Mesodermal cell (in vitro differentiated cells): ENCODE results near the gene GFRA4.
"Not testable (repeated sequence)": the region's sequence is repeated elsewhere in the genome, so short reads cannot be mapped to it uniquely, and the experiment has no call there.

Experiments used
- H3K27ac ChIP-seq: 2 replicates; pipeline ENCODE4 v1.7.0; 2013; ENCODE audit warnings: mild to moderate bottlenecking, low read depth, low read length, moderate library complexity; ENCODE audit not compliant: severe bottlenecking
- H3K36me3 ChIP-seq: 2 replicates; pipeline ENCODE4 v1.7.1; 2013; ENCODE audit warnings: mild to moderate bottlenecking, low read length, moderate library complexity; ENCODE audit not compliant: control insufficient read depth, insufficient read depth
- H3K4me1 ChIP-seq: one replicate; pipeline ENCODE4 v1.7.1; 2013; ENCODE audit warnings: mild to moderate bottlenecking, low read length; ENCODE audit not compliant: insufficient read depth, control insufficient read depth, poor library complexity, severe bottlenecking
- H3K4me3 ChIP-seq: 2 replicates; pipeline ENCODE4 v1.7.0; 2013; ENCODE audit warnings: low read length, control low read depth, mild to moderate bottlenecking; ENCODE audit not compliant: insufficient read depth, poor library complexity, severe bottlenecking; ENCODE audit errors: extremely low read depth
- H3K9me3 ChIP-seq: 2 replicates; pipeline ENCODE4 v1.7.1; 2013; ENCODE audit warnings: mild to moderate bottlenecking, low read length, moderate library complexity; ENCODE audit not compliant: control insufficient read depth
- WGBS, 2 experiments: methylation state at CpG; one replicate each; pipeline ENCODE4 v1.1.5; 2013; ENCODE audit warnings: missing lambda C conversion rate in 2 of 2; ENCODE audit not compliant: insufficient coverage in 2 of 2; 5-methylcytosine and 5-hydroxymethylcytosine counted together

The GFRA4 gene

DNA sequence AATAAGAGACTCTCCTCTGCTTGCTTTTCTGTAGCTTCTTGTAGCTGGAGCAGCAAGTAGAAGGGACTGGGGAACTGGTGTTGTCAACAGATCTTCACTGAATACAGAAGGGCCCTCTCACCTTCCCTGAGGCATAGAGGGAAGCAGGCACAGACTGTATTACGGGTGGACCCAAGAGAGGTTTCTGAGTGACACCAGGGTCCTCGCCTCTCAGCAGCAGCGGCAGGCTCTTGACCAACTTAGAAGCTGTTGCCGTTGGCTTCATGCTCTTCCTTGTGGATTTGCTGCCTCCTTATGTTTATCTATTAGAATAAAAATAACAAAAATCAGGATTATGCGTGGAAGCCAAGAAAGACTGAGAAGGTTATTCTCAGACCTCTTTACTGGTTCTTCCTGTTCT lies 31.7 kb downstream of the GFRA4 start:
- Histone ChIP-seq H3K27ac (no peak overlapping the region), H3K4me3 (no peak overlapping the region), H3K4me1 (peaks cover 11% of the 10 kb centered on the region), H3K36me3 (peaks cover 28% of the 10 kb centered on the region), H3K9me3 (no peaks in the 10 kb centered on the region)
- 90 to 95% methylated on average over 3 to 4 of the region's 5 CpGs for WGBS, 2 experiments

DNA sequence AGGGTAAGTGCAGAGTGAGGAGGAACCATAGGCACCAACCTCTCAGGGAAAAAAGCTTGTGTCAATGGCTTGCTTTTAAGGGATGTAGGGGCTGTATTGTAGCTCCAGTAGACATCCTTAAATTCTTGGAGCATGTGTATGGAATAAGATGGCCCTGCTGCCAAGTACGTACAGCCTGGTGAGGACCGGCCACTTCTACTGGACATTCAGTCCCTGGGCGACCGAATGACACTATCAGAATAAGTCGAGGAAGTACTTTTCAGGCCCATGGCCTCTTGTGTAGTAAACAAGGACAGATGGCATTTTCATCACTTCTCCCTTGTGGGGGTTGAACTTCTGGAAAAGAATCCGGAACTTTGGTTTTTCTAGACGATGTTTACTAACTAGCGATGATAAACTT lies 32.8 kb downstream of the GFRA4 start:
- H3K9me3 ChIP-seq: no peaks in the 10 kb centered on the region
- no peak overlapping the region for H3K27ac ChIP-seq
- peaks cover 11% of the 10 kb centered on the region for H3K4me1 ChIP-seq
- H3K4me3 ChIP-seq: no peak overlapping the region
- 88 to 96% methylated on average over 4 to 5 of the region's 8 CpGs for WGBS, 2 experiments
- peaks cover 29% of the 10 kb centered on the region for H3K36me3 ChIP-seq

DNA sequence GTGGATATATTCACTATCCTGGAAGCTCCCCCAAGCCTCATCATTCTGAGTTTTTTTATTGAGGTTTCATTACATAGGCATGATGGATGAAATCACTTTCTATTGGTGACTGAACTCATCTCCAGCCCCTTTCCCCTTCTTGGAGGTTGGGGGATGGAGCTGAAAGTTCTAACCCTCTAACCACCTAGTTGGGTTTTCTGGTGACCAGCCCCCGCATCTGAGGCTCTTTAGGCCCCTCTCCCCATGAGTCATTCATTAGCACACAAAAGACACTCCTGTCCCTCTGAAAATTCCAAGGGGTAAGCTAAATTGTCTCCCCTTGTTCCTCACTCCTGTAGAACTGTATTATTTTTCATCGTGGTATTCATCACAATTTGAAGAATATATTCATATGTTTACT lies 33.3 kb downstream of the GFRA4 start:
- H3K27ac ChIP-seq: no peak overlapping the region
- no peak overlapping the region for H3K4me3 ChIP-seq
- H3K9me3 ChIP-seq: no peaks in the 10 kb centered on the region
- WGBS, 2 experiments: 56% methylated on average over 1 of the region's 2 CpGs; no CpG with 5 or more reads in 1 of the 2 experiments
- peaks cover 29% of the 10 kb centered on the region for H3K36me3 ChIP-seq
- H3K4me1 ChIP-seq: peaks cover 11% of the 10 kb centered on the region

DNA sequence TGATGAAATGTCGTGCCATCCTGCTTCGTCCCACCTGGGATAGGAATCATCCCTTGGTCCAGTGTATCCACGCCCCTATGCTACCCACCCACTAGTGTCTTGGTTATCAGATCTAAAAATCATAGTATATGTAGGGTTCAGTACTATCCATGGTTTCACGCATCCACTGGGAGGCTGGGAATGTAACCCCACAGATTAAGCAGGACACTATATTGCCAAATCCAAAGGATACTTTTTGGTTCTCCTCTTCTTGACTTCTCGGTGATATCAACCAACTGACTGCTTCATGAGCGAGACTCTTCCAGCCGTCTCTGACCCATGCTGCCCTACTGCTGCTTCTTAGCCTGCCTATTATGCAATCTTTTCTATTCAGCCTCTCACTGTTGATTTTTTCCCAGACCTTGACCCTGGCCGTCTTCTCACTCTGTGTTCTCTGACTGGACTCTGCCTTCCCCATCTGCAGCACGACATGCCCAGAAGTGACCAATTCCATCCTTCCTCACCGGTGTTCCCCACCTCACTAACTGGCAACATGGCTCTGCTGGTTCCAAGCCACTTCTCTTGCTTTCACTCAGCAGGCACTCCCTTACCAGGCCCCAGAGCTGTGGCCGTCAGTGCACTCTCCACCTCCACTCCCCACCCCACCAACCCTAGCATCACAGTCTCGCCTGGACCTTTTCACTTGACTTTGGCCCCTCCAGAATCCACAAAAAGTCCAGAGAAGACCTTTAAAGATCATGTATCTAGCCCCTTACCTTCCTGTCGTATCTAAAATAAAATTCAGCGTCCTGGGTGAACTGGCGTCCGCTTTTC lies 34.5 kb downstream of the GFRA4 start:
- no peak overlapping the region for H3K27ac ChIP-seq
- peaks cover 21% of the 10 kb centered on the region for H3K36me3 ChIP-seq
- no peak overlapping the region for H3K4me3 ChIP-seq
- H3K9me3 ChIP-seq: no peaks in the 10 kb centered on the region
- 82 to 84% methylated on average over 12 to 13 of the region's 16 CpGs for WGBS, 2 experiments
- H3K4me1 ChIP-seq: peaks cover 11% of the 10 kb centered on the region

DNA sequence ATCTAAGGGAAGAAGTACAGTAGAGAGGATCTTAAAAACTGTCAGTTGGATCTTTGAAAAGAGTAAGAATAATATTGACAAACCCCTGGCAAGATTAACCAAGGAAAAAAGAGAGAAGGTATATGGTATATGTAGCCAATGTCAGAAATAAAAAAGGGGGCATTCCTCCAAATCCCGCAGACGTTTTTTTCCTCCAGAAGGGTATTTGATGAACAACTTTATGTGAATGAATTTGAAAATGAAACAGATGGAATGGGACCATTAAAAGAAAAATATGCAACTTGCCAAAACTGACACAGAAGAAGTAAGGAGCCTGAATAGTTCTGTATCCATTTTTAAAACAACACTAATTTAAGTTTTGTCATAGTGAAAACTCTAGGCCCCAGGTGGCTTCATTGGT lies 35.7 kb downstream of the GFRA4 start:
- Histone ChIP-seq H3K36me3 (peaks cover 21% of the 10 kb centered on the region), H3K4me1 (peaks cover 11% of the 10 kb centered on the region), H3K9me3 (no peaks in the 10 kb centered on the region), H3K27ac (no peak overlapping the region), H3K4me3 (no peak overlapping the region)
- 94 to 97% methylated on average over 2 of the region's 2 CpGs for WGBS, 2 experiments

DNA sequence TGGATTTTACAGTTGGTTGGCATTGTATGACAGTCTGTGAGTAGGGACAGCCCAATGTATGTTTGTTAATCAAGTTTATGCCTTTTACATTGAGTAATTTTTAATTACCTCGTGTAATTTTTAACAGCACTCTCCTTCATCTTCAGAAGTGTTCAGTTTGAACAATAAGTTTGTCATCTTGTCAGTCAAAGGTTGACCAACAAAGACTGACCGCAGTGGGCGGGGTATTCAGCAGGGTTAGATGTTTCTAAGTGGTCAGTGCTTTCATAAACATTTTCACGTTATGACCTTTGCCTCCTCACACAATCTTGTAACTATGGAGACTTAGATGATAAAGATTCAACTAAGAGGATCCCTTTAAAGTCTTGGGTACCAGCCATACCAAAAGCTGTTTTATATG lies 40.8 kb downstream of the GFRA4 start:
- H3K36me3 ChIP-seq: peaks cover 8% of the 10 kb centered on the region
- WGBS, 2 experiments: no CpG with 5 or more reads among the region's 4 CpGs
- no peaks in the 10 kb centered on the region for H3K4me1 ChIP-seq
- no peak overlapping the region for H3K4me3 ChIP-seq
- no peak overlapping the region for H3K27ac ChIP-seq
- H3K9me3 ChIP-seq: no peaks in the 10 kb centered on the region

DNA sequence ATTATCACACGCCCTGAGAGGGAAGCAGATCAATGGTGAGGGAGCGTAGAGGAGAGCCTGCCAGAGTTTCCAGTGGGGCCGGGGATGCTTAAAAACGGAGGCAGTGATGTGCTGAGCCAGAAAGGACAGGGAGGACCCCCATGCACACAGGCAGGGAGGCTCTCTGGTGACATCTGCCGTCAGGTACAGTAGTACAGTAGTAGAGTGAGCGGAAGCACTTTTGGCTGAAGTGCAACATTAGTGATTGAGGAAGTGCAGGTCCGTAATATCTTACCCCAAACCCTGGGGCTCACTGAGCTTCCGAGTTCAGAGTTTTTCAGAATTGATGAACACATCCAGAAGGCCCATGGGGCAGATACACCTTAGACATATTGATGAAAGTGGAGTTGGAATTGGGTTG lies 42.1 kb downstream of the GFRA4 start:
- H3K36me3 ChIP-seq: no peaks in the 10 kb centered on the region
- H3K9me3 ChIP-seq: no peaks in the 10 kb centered on the region
- H3K4me1 ChIP-seq: no peaks in the 10 kb centered on the region
- 72 to 74% methylated on average over 7 of the region's 8 CpGs for WGBS, 2 experiments
- no peak overlapping the region for H3K4me3 ChIP-seq
- H3K27ac ChIP-seq: no peak overlapping the region

DNA sequence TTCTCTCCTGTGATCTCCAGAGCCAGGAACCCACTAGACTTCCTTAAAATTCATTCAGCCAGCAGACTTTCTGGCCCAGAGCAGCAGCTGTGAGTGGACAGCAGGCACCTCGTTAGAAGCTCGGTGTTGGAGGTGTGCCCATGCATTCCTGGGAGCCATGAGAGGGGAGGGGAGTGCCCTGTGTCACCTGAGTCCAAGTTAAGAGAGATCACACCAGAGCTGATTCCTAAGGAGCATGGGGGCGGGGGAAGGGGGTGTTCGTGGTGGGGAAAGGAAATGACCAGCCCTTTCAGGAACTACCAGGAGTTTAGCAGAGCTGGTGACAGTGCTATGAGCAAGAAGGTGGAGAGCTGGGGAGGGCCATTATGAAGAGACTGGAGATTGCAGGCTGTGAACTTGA lies 46.9 kb downstream of the GFRA4 start:
- H3K4me1 ChIP-seq: no peaks in the 10 kb centered on the region
- no peaks in the 10 kb centered on the region for H3K36me3 ChIP-seq
- WGBS, 2 experiments: 44 to 53% methylated on average over 4 of the region's 4 CpGs
- H3K9me3 ChIP-seq: no peaks in the 10 kb centered on the region
- no peak overlapping the region for H3K4me3 ChIP-seq
- no peak overlapping the region for H3K27ac ChIP-seq

DNA sequence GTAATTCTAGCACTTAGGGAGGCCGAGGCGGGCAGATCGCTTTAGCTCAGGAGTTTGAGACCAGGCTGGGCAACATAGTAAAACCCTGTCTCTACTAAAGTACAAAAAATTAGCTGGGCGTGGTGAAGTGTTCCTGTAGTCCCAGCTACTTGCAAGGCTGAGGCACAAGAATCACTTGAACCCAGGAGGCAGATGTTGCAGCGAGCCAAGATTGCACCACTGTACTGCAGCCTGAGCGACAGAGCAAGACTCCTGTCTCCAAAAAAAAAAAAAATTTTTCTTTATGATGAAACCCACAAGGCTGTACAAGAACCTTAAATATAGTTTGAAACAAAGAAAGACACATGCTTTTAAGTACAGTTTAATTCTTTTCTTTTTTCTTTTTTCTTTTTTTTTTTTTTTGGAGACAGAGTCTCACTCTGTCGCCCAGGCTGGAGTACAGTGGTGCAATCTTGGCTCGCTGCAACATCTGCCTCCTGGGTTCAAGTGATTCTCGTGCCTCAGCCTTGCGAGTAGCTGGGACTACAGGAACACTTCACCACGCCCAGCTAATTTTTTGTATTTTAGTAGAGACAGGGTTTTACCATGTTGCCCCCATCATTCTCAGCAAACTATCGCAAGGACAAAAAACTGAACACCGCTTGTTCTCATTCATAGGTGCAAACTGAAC lies 47.9 kb downstream of the GFRA4 start:
- H3K36me3 ChIP-seq, H3K4me1 ChIP-seq, H3K4me3 ChIP-seq, H3K9me3 ChIP-seq, H3K27ac ChIP-seq: not testable (repeated sequence)
- WGBS, 2 experiments: 96% methylated on average over 8 to 10 of the region's 13 CpGs

DNA sequence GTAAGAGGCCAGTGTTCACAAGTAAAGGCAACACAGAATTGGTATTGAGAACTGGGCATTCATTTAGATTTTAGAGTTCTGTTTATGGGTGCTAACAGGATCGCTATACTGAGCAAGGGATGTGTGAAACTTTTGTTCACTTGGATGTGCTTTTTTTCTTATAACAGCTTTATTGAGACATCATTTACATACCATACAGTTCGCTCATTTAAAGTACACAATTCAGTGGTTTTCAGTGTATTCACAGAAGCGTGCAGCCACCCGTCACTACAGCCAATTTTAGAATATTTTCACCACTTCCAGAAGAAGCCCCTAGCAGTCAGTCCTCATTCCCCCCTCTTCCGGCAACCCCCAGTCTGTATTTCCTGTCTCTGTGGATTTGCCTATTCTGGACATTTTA lies 48.7 kb downstream of the GFRA4 start:
- H3K27ac ChIP-seq: no peak overlapping the region
- no peak overlapping the region for H3K4me3 ChIP-seq
- no peaks in the 10 kb centered on the region for H3K4me1 ChIP-seq
- H3K9me3 ChIP-seq: no peaks in the 10 kb centered on the region
- no peaks in the 10 kb centered on the region for H3K36me3 ChIP-seq
- 96 to 100% methylated on average over 2 to 4 of the region's 5 CpGs for WGBS, 2 experiments

DNA sequence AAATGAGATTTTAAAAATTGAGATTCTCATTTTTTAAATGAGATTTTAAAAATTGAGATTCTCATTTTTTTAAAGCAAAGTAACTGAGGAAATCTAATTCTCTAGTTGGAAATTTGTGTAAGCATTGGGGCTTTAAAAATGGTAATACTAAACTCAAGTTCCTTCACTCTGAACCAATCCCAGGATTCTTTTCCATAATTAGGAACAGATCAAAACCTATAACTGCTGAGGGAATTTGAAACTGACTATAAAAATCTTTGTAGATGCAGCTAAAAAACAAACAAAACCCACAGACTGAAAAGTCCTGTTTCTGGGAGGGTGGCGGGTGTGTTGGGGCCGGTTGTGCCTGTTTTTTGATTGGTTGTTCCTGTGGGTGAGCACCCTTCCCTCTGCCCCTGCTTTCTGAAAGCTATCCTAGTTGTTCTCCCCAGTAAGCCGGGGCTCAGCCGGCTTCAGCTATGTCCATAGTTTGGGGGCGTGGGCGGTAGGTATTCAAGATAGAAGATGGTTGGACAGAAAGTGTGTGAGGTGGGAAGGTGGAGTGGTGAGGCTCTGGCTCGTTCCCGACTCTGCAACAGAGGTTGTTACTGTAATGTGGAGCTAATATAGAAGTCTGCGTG lies 49.3 kb downstream of the GFRA4 start:
- Histone ChIP-seq H3K4me1 (no peaks in the 10 kb centered on the region), H3K9me3 (no peaks in the 10 kb centered on the region), H3K27ac (no peak overlapping the region), H3K4me3 (no peak overlapping the region), H3K36me3 (no peaks in the 10 kb centered on the region)
- 89 to 91% methylated on average over 6 to 8 of the region's 9 CpGs for WGBS, 2 experiments
